Activated B cell treated with CpG ODN at 0.5 μM for 24 hours (primary cell): ENCODE measurements around the gene KL. TPM values are rescaled to one million over a fixed set of nuclear protein-coding genes. Genes with fewer than 3 reads are reported as not detected.

Experiments
- ATAC-seq: fragments of 200-7000 bp; cut with Tn5 transposase; one replicate; pipeline ENCODE4 v1.10.0; 2021; ENCODE audit warnings: low read depth, mild to moderate bottlenecking, moderate library complexity
- CTCF ChIA-PET: fragments of 350-600 bp; sonication (Branson Sonifier 250); formaldehyde crosslinking; loops from one replicate; lab custom pipeline; 2021; ENCODE audit warnings: antibody characterized with exemption; lab: Charles Lee
- POLR2A ChIA-PET: fragments of 350-600 bp; sonication (Branson Sonifier 250); formaldehyde crosslinking; loops from one replicate; lab custom pipeline; 2021; ENCODE audit warnings: antibody characterized with exemption; lab: Charles Lee
- DNase-seq: peaks from one replicate; pipeline ENCODE4 v3.0.0; 2022
- H3K27ac Mint-ChIP-seq: one replicate; pipeline ENCODE4 v1.8.0; 2020; ENCODE audit warnings: mixed read lengths
- H3K27me3 Mint-ChIP-seq: one replicate; pipeline ENCODE4 v1.8.0; 2021; ENCODE audit warnings: mixed read lengths
- H3K36me3 Mint-ChIP-seq: one replicate; pipeline ENCODE4 v1.8.0; 2021; ENCODE audit warnings: low read depth, mixed read lengths
- H3K4me1 Mint-ChIP-seq: one replicate; pipeline ENCODE4 v1.8.0; 2021; ENCODE audit warnings: mixed read lengths
- H3K4me3 Mint-ChIP-seq: one replicate; pipeline ENCODE4 v1.8.0; 2020; ENCODE audit warnings: mild to moderate bottlenecking, mixed read lengths
- H3K9me3 Mint-ChIP-seq: one replicate; pipeline ENCODE4 v1.8.0; 2020; ENCODE audit warnings: mixed read lengths
- intact Hi-C: fragments of 100-400 bp; cut with micrococcal nuclease; formaldehyde crosslinking; loops from one replicate; pipeline ENCODE4 v1.15.1; 2024
- total RNA-seq: library from RNA; stranded (reverse); gene quantifications from 2 replicates; pipeline ENCODE4 v1.2.3, GENCODE V29; 2022
- TF ChIP-seq, protein P1 (sequence below): fragments of 200-600 bp; IDR thresholded peaks from one replicate; pipeline ENCODE4 v1.8.0; 2022; ENCODE audit warnings: antibody characterized with exemption, mild to moderate bottlenecking

The KL gene
- total RNA-seq, 1 donor from 2014 or later, result 0.07 TPM

- DNase-seq (no peak), ATAC-seq (no peak)
- no peaks in the 10 kb centered on the region for H3K9me3 Mint-ChIP-seq
- H3K27me3 Mint-ChIP-seq, result peaks cover 12% of the 10 kb centered on the region
- ChIA-PET CTCF (no interaction called here), POLR2A (no interaction called here)
- intact Hi-C loops, result no loop called here
- no peak overlapping the region for H3K27ac Mint-ChIP-seq
- TF ChIP-seq, protein P1, sequence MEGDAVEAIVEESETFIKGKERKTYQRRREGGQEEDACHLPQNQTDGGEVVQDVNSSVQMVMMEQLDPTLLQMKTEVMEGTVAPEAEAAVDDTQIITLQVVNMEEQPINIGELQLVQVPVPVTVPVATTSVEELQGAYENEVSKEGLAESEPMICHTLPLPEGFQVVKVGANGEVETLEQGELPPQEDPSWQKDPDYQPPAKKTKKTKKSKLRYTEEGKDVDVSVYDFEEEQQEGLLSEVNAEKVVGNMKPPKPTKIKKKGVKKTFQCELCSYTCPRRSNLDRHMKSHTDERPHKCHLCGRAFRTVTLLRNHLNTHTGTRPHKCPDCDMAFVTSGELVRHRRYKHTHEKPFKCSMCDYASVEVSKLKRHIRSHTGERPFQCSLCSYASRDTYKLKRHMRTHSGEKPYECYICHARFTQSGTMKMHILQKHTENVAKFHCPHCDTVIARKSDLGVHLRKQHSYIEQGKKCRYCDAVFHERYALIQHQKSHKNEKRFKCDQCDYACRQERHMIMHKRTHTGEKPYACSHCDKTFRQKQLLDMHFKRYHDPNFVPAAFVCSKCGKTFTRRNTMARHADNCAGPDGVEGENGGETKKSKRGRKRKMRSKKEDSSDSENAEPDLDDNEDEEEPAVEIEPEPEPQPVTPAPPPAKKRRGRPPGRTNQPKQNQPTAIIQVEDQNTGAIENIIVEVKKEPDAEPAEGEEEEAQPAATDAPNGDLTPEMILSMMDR, result no peak
- no peaks in the 10 kb centered on the region for H3K4me1 Mint-ChIP-seq
- H3K4me3 Mint-ChIP-seq, result no peak overlapping the region
- no peaks in the 10 kb centered on the region for H3K36me3 Mint-ChIP-seq
Measured at GRCh38 chr13:33050161-33050560, 33.9 kb downstream of the KL start.

DNA sequence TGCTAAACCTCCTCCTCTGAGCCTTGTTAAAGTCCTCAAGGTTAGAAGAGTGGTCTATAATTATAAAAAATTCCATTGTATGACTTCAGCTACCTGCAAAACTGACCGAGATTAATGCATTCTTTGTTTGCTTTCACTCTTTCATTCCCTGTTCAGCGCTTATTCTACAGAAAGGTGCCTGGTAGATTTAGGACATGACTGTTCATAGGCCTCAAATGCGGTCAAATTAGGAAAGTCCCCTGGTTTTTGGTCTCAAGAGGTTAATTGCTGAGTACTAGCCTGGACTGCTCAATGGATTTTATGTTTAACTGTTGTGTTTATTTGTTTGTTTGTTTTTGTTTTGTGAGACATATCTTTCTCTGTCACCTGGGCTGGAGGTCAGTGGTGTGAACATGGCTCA, 35.4 kb downstream of the KL start:
- H3K27me3 Mint-ChIP-seq, result peaks cover 7% of the 10 kb centered on the region
- H3K9me3 Mint-ChIP-seq, result no peaks in the 10 kb centered on the region
- no peak overlapping the region for H3K4me3 Mint-ChIP-seq
- H3K36me3 Mint-ChIP-seq, result no peaks in the 10 kb centered on the region
- POLR2A ChIA-PET, result no interaction called here
- H3K27ac Mint-ChIP-seq, result no peak overlapping the region
- no peak for ATAC-seq
- CTCF ChIA-PET, result no interaction called here
- TF ChIP-seq, protein P1, result no peak
- no peak for DNase-seq
- H3K4me1 Mint-ChIP-seq, result no peaks in the 10 kb centered on the region
- intact Hi-C loops, result no loop called here

DNA sequence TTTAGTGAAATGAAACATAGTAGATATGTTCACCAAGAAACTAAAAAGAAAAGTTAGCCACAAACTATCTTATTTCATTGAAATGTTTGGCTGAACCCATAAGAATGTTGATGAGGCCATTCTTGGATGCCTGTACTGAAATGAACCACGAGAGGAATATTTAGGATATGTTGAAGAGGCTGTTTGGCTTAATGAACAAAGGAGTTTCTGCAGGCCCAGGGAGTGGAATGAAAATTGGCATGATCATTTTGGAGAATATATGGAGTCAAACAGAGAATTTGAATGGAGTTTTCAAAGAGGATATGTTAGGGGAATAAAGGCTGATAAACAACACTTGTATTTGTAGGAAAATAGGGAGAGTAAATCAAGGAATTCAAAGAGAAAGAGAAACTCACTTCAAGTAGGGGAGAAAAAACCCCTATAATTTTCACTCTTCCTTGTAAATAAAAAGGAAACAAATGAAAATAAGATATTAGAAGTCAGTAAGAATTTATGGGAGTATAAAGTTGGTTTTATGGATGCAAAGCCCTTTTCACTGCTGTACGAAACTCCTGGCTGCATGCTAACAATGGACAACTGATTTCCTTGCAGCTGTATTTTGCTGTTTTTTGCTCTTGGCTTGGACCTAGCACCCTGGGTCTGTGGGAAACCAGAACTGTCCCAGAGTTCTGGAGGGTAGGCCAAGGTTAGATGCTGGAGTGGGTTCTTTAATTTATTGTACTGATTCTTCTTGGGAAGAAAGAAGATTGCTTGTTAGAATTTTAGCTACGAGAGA, 36.5 kb downstream of the KL start:
- no peak overlapping the region for H3K27ac Mint-ChIP-seq
- CTCF ChIA-PET, result no interaction called here
- H3K4me3 Mint-ChIP-seq, result no peak overlapping the region
- peaks cover 7% of the 10 kb centered on the region for H3K27me3 Mint-ChIP-seq
- POLR2A ChIA-PET, result no interaction called here
- H3K36me3 Mint-ChIP-seq, result no peaks in the 10 kb centered on the region
- intact Hi-C loops, result no loop called here
- H3K9me3 Mint-ChIP-seq, result no peaks in the 10 kb centered on the region
- no peaks in the 10 kb centered on the region for H3K4me1 Mint-ChIP-seq
- TF ChIP-seq, protein P1, result no peak
- ATAC-seq (no peak), DNase-seq (no peak)

GRCh38 chr13:33053397-33054066, 37.3 kb downstream of the KL start:
- H3K27ac Mint-ChIP-seq, result no peak overlapping the region
- DNase-seq (no peak), ATAC-seq (no peak)
- no peaks in the 10 kb centered on the region for H3K4me1 Mint-ChIP-seq
- no peak overlapping the region for H3K4me3 Mint-ChIP-seq
- peaks cover 6% of the 10 kb centered on the region for H3K27me3 Mint-ChIP-seq
- ChIA-PET CTCF (no interaction called here), POLR2A (no interaction called here)
- intact Hi-C loops, result no loop called here
- no peaks in the 10 kb centered on the region for H3K36me3 Mint-ChIP-seq
- TF ChIP-seq, protein P1, result no peak
- no peaks in the 10 kb centered on the region for H3K9me3 Mint-ChIP-seq

DNA sequence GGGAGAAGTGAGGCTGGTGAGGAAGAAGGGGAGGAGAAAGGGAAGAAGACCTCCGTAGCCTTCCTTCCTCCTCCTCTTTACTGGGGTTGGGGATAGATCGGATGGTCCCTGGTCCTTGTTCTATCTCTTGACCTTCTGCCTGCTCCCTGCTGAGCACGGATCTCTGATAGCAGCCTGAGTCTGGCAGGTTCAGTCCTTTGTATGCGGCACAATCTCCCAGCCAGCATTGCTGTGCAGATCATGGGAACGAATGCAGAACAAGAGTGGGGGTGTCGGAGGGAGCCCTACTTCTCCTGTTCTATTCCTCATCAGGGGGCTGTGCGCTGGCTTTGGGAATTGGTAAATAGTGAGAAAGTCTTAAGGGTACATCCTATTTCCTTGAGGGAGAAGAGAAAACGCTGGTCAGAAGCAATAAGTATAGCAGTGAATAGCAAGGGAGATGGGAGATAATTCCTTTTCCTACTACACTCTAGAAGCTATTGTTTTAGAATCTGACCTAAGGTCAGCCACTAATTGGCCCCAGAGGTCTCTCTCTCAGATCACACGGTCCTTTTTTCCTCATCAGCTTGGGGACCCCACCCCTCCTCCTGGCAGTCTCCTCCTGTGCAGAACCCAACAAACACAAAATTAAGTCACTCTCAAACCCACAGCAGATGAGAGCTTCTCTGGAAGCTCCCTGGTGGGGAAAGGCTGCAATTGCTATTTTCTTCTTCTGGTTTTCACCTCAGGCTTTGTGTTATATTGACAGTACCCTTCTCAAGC, 41.0 kb downstream of the KL start:
- POLR2A ChIA-PET, result no interaction called here
- H3K4me1 Mint-ChIP-seq, result no peaks in the 10 kb centered on the region
- H3K4me3 Mint-ChIP-seq, result no peak overlapping the region
- peaks cover 2% of the 10 kb centered on the region for H3K27me3 Mint-ChIP-seq
- intact Hi-C loops, result no loop called here
- TF ChIP-seq, protein P1, result no peak
- ATAC-seq (no peak), DNase-seq (no peak)
- no peaks in the 10 kb centered on the region for H3K9me3 Mint-ChIP-seq
- CTCF ChIA-PET, result no interaction called here
- no peaks in the 10 kb centered on the region for H3K36me3 Mint-ChIP-seq
- no peak overlapping the region for H3K27ac Mint-ChIP-seq
